Measurements from ENCODE around the gene F5.

F5 gene

GRCh38 chr1:169475806-169476387 is 110.4 kb downstream of the F5 start:
- DNase-seq, result no peak

- no peak for DNase-seq
Observed at GRCh38 chr1:169474302-169474995, 111.8 kb downstream of the F5 start.

GRCh38 chr1:169473347-169473746 is 112.9 kb downstream of the F5 start:
- DNase-seq, result no peak

GRCh38 chr1:169472738-169473137 is 113.5 kb downstream of the F5 start:
- DNase-seq, result no peak

DNA sequence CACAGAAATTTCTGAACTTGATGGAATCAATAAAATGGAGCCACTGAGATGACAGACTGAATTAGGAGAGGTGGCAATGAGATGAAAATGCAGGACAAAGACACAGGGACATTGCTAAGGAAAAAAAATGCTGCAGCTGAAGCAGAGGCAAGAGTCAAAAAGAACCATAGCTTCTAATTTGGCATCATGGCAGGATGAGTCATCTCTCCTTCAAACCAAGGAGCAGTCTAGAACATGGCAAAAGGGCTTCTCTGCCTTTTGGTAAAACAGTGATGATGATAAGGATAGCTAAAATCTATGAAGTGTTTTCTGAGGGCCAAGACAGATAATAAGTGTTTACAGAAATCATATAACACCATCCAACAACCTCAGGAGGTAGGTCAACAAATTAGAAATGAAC is 117.3 kb downstream of the F5 start:
- DNase-seq, result no peak

DNA sequence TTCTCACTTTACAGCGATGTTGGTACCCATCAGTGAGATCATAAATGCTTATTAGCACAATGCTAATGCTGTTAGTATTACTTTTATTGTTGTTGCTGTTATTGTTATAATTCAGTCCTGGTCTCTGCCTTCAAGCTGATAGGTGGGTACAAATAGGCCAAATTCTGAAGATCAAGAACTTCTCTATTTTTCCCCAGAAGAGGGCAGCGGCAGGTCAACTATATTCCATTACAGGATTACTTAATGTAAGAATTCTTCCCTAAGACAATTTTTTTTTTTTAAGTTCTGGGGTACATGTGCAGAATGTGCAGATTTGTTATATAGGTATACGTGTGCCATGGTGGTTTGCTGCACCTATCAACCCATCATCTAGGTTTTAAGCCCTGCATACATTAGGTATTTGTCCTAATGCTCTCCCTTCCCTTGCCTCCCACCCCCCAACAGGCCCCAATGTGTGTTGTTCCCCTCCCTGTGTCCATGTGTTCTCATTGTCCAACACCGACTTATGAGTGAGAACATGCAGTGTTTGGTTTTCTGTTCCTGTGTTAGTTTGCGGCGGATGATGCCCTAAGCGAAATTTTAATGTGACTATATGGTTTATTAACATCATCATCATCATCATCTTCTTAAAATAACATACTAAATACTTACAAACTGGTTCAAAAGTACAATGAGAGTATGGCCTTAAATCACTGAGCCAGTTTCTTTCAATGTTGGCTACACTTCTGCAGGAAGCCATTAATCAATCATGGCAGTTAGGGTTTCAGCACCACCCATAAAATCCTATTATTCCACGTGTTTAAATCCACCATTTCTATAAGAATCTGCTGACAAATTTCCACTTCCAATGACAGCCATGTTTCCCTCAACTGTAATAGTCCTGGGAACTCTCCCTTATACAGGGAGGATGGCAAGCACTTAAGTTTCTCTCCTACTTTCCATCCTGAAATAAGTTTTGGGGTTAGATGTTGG is 119.7 kb downstream of the F5 start:
- DNase-seq, result no peak

DNA sequence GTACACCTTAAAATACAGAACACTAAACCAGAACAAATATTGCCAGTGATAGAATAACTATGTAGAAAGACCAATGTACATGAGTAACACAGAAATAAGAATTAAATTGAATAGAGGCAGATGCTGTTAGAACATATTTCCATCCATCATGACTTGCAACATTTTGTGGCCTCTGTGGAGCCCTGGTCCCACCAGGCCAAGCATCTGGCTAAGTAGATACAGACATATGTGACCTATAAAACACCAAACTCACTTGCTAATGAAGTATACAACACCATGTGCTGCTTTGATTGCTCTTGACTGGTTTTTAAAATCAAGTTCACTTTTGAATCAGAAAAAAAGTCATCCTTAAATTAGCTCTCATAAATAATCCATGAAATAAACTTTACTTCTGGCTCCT is 121.0 kb downstream of the F5 start:
- DNase-seq, result no peak
